CD4-positive, alpha-beta T cell treated with Interferon gamma for 1 hour (primary cell): ENCODE measurements around the gene DUS2.
"Not testable (repeated sequence)": the region's sequence is repeated elsewhere in the genome, so short reads cannot be mapped to it uniquely, and the experiment has no call there.

ENCODE experiments used
- DNase-seq: peaks from one replicate; pipeline ENCODE4 v3.0.0-alpha.2; 2020

DUS2 gene

GRCh38 chr16:68093816-68094613, 70.9 kb downstream of the DUS2 start:
- no peak for DNase-seq

GRCh38 chr16:68094614-68094934, 71.5 kb downstream of the DUS2 start:
- DNase-seq, result no peak

GRCh38 chr16:68096491-68096890, 73.4 kb downstream of the DUS2 start:
- DNase-seq, result no peak

GRCh38 chr16:68097088-68097487, 74.0 kb downstream of the DUS2 start:
- no peak for DNase-seq

GRCh38 chr16:68097895-68098294, 74.8 kb downstream of the DUS2 start:
- DNase-seq, result no peak

GRCh38 chr16:68100488-68100887, 77.4 kb downstream of the DUS2 start:
- DNase-seq, result no peak

GRCh38 chr16:68105611-68106010, 82.5 kb downstream of the DUS2 start:
- DNase-seq, result no peak

- not testable (repeated sequence) for DNase-seq
Measured at GRCh38 chr16:68107230-68107928, 84.3 kb downstream of the DUS2 start.

GRCh38 chr16:68109156-68109555, 86.1 kb downstream of the DUS2 start:
- DNase-seq, result not testable (repeated sequence)

- DNase-seq, result not testable (repeated sequence)
Measured at GRCh38 chr16:68110611-68111010, 87.5 kb downstream of the DUS2 start.

GRCh38 chr16:68111379-68111778, 88.3 kb downstream of the DUS2 start:
- no peak for DNase-seq

- DNase-seq, result no peak
Measured at GRCh38 chr16:68113059-68113761, 90.1 kb downstream of the DUS2 start.

- no peak for DNase-seq
Measured at GRCh38 chr16:68113765-68114240, 90.7 kb downstream of the DUS2 start.

- not testable (repeated sequence) for DNase-seq
Measured at GRCh38 chr16:68114939-68115338, 91.9 kb downstream of the DUS2 start.

- DNase-seq, result no peak
Measured at GRCh38 chr16:68115851-68116250, 92.8 kb downstream of the DUS2 start.

- no peak for DNase-seq
Measured at GRCh38 chr16:68116256-68116867, 93.3 kb downstream of the DUS2 start.

- DNase-seq, result no peak
Measured at GRCh38 chr16:68117884-68118283, 94.8 kb downstream of the DUS2 start.

GRCh38 chr16:68118954-68119353, 95.9 kb downstream of the DUS2 start:
- DNase-seq, result peak; percentile 3

- DNase-seq, result not testable (repeated sequence)
Measured at GRCh38 chr16:68120496-68120895, 97.4 kb downstream of the DUS2 start.

GRCh38 chr16:68126395-68126794, 103.3 kb downstream of the DUS2 start:
- DNase-seq, result no peak

- no peak for DNase-seq
Measured at GRCh38 chr16:68128577-68129305, 105.7 kb downstream of the DUS2 start.
